Activated CD8-positive, alpha-beta memory T cell treated with anti-CD3 and anti-CD28 coated beads, Interleukin-2, amount 50 U/mL, for 24 hours (primary cell): Measurements from ENCODE around the gene RGPD3.

Experiments used
- DNase-seq: peaks from one replicate; pipeline ENCODE4 v3.0.0-alpha.2; 2020; ENCODE audit errors: extremely low read depth

Gene RGPD3

DNA sequence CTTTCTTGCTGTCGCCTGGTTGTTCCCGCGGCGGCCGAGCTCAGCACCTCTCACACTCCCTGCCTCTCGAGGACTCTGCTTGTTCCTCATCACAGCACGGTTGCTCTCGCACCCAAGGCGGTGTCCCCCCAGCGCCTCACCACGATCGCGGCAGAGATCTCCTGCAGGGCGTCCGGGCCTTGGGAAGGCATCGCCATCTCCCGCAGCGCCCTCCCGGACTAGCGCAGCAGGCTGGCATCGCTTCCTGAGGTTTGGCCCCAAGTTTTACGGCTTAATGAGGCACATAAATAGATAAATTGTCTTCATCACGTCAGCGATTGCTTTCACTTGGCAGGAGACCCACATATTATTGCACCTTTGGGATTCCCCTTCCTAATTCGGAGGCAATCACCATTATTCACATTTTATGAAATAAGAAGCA is 125.4 kb downstream of the RGPD3 start:
- no peak for DNase-seq

DNA sequence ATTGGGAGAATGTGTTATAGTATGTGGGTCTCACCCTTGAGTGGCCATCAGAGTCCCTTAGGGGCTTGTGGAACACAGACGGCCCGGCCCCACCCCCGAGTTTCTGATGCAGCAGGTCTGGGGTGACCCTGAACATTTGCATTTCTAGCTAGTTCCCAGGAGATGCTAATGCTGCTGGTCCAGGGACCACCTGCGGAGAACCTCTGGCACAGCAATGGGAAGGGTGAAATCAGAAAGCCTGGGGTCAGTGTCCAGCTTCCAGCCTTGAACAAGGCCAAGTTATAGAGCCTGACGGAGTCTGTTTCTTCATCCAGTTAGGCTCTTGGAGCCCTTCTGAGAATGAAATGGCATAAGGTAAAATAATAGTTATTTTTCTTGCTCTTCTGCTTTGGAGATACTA is 126.5 kb downstream of the RGPD3 start:
- no peak for DNase-seq
